HepG2 (cell line): ENCODE results near the gene AJUBA. TPM values are rescaled to one million over a fixed set of nuclear protein-coding genes. Genes with fewer than 3 reads are reported as not detected.

ENCODE experiments used
- ATAD3A ChIP-seq: sonication (generic); formaldehyde crosslinking; IDR thresholded peaks from 2 replicates; pipeline ENCODE4 v1.4.0; 2020; ENCODE audit warnings: missing genetic modification reagents
- CREB1 ChIP-seq, 2 experiments: fragments of 450-650 bp in 1 of 2; IDR thresholded peaks; 2 replicates each; pipeline ENCODE4 v1.6.1; 2016 to 2017; ENCODE audit warnings: control low read depth in 1 of 2, mild to moderate bottlenecking in 1 of 2, missing compliant biosample characterization in 1 of 2, missing genetic modification characterization in 1 of 2
- DMAP1 ChIP-seq: IDR thresholded peaks from 2 replicates; pipeline ENCODE4 v1.6.1; 2016
- FOXO1 ChIP-seq: sonication (generic); formaldehyde crosslinking; IDR thresholded peaks from 2 replicates; pipeline ENCODE4 v1.4.0; 2020; ENCODE audit warnings: missing genetic modification reagents
- KLF6 ChIP-seq: IDR thresholded peaks from 2 replicates; pipeline ENCODE4 v1.8.0; 2016; ENCODE audit warnings: missing biosample characterization, missing genetic modification reagents
- MEIS2 ChIP-seq: sonication (generic); formaldehyde crosslinking; IDR thresholded peaks from 2 replicates; pipeline ENCODE4 v1.9.0; 2021; ENCODE audit warnings: mild to moderate bottlenecking, missing genetic modification reagents
- MIER3 ChIP-seq: IDR thresholded peaks from 2 replicates; pipeline ENCODE4 v1.6.1; 2016; ENCODE audit warnings: missing compliant biosample characterization, borderline replicate concordance
- NFATC3 ChIP-seq: sonication (generic); formaldehyde crosslinking; IDR thresholded peaks from 2 replicates; pipeline ENCODE4 v1.5.1; 2020; ENCODE audit warnings: mild to moderate bottlenecking, missing genetic modification reagents
- PHF21A ChIP-seq: sonication (generic); formaldehyde crosslinking; IDR thresholded peaks from 2 replicates; pipeline ENCODE4 v1.5.0; 2020; ENCODE audit warnings: mild to moderate bottlenecking, missing genetic modification reagents
- PLRG1 ChIP-seq: fragments of 450-650 bp; conservative IDR thresholded peaks from 2 replicates; pipeline ENCODE4 v1.6.1; 2016
- SP140L ChIP-seq: sonication (generic); formaldehyde crosslinking; IDR thresholded peaks from 2 replicates; pipeline ENCODE4 v1.4.0; 2020; ENCODE audit warnings: missing genetic modification reagents, borderline replicate concordance
- ZNF326 ChIP-seq: sonication (generic); formaldehyde crosslinking; IDR thresholded peaks from 2 replicates; pipeline ENCODE4 v1.4.0; 2020; ENCODE audit warnings: missing genetic modification reagents, borderline replicate concordance
- ZNF839 ChIP-seq: sonication (generic); formaldehyde crosslinking; IDR thresholded peaks from 2 replicates; pipeline ENCODE4 v1.4.0; 2020; ENCODE audit warnings: missing genetic modification reagents, mild to moderate bottlenecking, borderline replicate concordance
- ZNF883 ChIP-seq: sonication (generic); formaldehyde crosslinking; IDR thresholded peaks from 2 replicates; pipeline ENCODE4 v1.5.1; 2020; ENCODE audit warnings: mild to moderate bottlenecking, missing genetic modification reagents; ENCODE audit errors: not compliant biosample characterization
- polyA plus RNA-seq, 8 experiments: library from polyadenylated mRNA; depleted of rRNA in 3 of 8; stranded (reverse) in 7 of 8; unstranded in 1 of 8; fragments of >200 nt; fragmentation: Illumina TruSeq in 4 of 8; extraction: Trizol in 4 of 8; gene quantifications; 2 replicates each; pipeline versions ENCODE4 v1.2.1 to v1.2.3, GENCODE V29; 2011 to 2016; ENCODE audit warnings: low read depth in 4 of 8, missing spikeins in 1 of 8, mixed read lengths in 1 of 8; ENCODE audit not compliant: insufficient read depth in 1 of 8
- total RNA-seq, 5 experiments: library from RNA; depleted of rRNA; stranded (reverse); fragments of >200 nt; fragmentation: Illumina TruSeq; extraction: Trizol; gene quantifications; 2 replicates each; pipeline ENCODE4 v1.2.3, GENCODE V29; 2016; ENCODE audit warnings: low read depth in 1 of 5
- TF ChIP-seq, protein P1 (sequence below): sonication (generic); formaldehyde crosslinking; IDR thresholded peaks from 2 replicates; pipeline ENCODE4 v1.5.0; 2020; ENCODE audit warnings: mild to moderate bottlenecking, missing genetic modification reagents, borderline replicate concordance
- TF ChIP-seq, protein P2 (sequence below): sonication (generic); formaldehyde crosslinking; conservative IDR thresholded peaks from 2 replicates; pipeline ENCODE4 v1.4.0; 2020; ENCODE audit warnings: missing genetic modification reagents
- TF ChIP-seq, protein P3 (sequence below): sonication (generic); formaldehyde crosslinking; conservative IDR thresholded peaks from 2 replicates; pipeline ENCODE4 v1.4.0; 2020; ENCODE audit warnings: missing genetic modification reagents
- TF ChIP-seq, protein P4 (sequence below): sonication (generic); formaldehyde crosslinking; IDR thresholded peaks from 2 replicates; pipeline ENCODE4 v1.4.0; 2020; ENCODE audit warnings: mild to moderate bottlenecking, missing genetic modification reagents

AJUBA gene
- total and polyA plus RNA-seq, 2 of the 13 experiments (the other 11 are each of a cell fraction or from before 2014, with no cell fraction given) = 157 to 241 TPM

DNA sequence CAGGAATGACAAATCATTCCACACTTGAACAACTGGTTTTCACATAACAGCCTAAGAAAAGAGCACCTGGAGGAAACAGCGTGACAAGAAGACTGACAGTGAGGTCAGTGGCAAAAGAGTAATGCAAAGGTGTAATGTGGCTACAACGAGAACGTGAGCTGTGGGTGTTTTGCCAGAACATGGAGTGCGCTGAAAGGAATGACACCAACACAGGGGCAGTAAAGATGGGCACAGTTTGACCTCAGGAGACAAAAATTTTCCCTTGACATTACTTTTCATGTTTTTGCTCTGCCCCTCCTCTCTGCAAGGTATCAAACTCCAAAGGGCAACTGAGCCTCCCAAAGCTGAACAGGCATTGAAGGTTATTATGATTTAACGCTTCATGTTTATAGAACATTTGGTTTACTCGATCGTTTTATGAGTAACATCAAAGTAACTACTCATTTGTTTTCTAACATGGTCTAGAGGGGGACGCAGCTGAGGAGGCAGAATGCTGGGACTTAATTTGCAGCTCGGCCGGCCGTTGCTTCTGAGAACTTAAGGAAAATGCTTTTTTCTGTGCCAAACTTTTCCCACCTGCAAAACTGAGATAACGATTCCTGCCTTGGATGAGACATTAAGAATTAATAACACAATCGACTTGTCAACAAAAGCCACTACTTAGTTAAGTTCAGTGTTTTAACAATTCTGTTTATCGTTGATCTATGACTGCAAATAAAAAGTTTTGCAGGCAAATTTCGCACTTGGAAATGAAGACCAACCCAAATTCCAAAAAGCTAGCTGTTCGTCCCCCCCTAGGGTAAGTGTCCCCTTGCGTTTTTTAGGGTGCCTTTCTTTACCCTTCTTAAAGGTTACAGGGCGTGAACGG, 26.4 kb downstream of the AJUBA start (continued):
- no peak for TF ChIP-seq CREB1 (IDR thresholded peaks at IDR 0.05)
- TF ChIP-seq CREB1 (CRISPR knock-in tag; IDR thresholded peaks at IDR 0.05) = no peak
- TF ChIP-seq DMAP1 (CRISPR knock-in tag) = no peak
- TF ChIP-seq, protein P1, sequence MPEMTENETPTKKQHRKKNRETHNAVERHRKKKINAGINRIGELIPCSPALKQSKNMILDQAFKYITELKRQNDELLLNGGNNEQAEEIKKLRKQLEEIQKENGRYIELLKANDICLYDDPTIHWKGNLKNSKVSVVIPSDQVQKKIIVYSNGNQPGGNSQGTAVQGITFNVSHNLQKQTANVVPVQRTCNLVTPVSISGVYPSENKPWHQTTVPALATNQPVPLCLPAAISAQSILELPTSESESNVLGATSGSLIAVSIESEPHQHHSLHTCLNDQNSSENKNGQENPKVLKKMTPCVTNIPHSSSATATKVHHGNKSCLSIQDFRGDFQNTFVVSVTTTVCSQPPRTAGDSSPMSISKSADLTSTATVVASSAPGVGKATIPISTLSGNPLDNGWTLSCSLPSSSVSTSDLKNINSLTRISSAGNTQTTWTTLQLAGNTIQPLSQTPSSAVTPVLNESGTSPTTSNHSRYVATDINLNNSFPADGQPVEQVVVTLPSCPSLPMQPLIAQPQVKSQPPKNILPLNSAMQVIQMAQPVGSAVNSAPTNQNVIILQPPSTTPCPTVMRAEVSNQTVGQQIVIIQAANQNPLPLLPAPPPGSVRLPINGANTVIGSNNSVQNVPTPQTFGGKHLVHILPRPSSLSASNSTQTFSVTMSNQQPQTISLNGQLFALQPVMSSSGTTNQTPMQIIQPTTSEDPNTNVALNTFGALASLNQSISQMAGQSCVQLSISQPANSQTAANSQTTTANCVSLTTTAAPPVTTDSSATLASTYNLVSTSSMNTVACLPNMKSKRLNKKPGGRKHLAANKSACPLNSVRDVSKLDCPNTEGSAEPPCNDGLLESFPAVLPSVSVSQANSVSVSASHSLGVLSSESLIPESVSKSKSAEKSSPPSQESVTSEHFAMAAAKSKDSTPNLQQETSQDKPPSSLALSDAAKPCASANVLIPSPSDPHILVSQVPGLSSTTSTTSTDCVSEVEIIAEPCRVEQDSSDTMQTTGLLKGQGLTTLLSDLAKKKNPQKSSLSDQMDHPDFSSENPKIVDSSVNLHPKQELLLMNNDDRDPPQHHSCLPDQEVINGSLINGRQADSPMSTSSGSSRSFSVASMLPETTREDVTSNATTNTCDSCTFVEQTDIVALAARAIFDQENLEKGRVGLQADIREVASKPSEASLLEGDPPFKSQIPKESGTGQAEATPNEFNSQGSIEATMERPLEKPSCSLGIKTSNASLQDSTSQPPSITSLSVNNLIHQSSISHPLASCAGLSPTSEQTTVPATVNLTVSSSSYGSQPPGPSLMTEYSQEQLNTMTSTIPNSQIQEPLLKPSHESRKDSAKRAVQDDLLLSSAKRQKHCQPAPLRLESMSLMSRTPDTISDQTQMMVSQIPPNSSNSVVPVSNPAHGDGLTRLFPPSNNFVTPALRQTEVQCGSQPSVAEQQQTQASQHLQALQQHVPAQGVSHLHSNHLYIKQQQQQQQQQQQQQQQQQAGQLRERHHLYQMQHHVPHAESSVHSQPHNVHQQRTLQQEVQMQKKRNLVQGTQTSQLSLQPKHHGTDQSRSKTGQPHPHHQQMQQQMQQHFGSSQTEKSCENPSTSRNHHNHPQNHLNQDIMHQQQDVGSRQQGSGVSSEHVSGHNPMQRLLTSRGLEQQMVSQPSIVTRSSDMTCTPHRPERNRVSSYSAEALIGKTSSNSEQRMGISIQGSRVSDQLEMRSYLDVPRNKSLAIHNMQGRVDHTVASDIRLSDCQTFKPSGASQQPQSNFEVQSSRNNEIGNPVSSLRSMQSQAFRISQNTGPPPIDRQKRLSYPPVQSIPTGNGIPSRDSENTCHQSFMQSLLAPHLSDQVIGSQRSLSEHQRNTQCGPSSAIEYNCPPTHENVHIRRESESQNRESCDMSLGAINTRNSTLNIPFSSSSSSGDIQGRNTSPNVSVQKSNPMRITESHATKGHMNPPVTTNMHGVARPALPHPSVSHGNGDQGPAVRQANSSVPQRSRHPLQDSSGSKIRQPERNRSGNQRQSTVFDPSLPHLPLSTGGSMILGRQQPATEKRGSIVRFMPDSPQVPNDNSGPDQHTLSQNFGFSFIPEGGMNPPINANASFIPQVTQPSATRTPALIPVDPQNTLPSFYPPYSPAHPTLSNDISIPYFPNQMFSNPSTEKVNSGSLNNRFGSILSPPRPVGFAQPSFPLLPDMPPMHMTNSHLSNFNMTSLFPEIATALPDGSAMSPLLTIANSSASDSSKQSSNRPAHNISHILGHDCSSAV (CRISPR knock-in tag) = no peak
- TF ChIP-seq PLRG1 = no peak
- no peak for TF ChIP-seq PHF21A (CRISPR knock-in tag)
- TF ChIP-seq ZNF326 = no peak
- TF ChIP-seq, protein P2, sequence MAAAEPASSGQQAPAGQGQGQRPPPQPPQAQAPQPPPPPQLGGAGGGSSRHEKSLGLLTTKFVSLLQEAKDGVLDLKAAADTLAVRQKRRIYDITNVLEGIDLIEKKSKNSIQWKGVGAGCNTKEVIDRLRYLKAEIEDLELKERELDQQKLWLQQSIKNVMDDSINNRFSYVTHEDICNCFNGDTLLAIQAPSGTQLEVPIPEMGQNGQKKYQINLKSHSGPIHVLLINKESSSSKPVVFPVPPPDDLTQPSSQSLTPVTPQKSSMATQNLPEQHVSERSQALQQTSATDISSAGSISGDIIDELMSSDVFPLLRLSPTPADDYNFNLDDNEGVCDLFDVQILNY (CRISPR knock-in tag) = no peak
- TF ChIP-seq FOXO1 (CRISPR knock-in tag) = no peak
- no peak for TF ChIP-seq MIER3 (CRISPR knock-in tag)
- TF ChIP-seq SP140L (CRISPR knock-in tag) = no peak
- TF ChIP-seq, protein P3, sequence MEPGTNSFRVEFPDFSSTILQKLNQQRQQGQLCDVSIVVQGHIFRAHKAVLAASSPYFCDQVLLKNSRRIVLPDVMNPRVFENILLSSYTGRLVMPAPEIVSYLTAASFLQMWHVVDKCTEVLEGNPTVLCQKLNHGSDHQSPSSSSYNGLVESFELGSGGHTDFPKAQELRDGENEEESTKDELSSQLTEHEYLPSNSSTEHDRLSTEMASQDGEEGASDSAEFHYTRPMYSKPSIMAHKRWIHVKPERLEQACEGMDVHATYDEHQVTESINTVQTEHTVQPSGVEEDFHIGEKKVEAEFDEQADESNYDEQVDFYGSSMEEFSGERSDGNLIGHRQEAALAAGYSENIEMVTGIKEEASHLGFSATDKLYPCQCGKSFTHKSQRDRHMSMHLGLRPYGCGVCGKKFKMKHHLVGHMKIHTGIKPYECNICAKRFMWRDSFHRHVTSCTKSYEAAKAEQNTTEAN (CRISPR knock-in tag) = no peak
- TF ChIP-seq, protein P4, sequence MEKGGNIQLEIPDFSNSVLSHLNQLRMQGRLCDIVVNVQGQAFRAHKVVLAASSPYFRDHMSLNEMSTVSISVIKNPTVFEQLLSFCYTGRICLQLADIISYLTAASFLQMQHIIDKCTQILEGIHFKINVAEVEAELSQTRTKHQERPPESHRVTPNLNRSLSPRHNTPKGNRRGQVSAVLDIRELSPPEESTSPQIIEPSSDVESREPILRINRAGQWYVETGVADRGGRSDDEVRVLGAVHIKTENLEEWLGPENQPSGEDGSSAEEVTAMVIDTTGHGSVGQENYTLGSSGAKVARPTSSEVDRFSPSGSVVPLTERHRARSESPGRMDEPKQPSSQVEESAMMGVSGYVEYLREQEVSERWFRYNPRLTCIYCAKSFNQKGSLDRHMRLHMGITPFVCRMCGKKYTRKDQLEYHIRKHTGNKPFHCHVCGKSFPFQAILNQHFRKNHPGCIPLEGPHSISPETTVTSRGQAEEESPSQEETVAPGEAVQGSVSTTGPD (CRISPR knock-in tag) = no peak
- TF ChIP-seq NFATC3 = no peak
- TF ChIP-seq ATAD3A (CRISPR knock-in tag) = no peak
- no peak; the same call in 1 of the 2 replicates for TF ChIP-seq MEIS2 (CRISPR knock-in tag)
- TF ChIP-seq ZNF839 (CRISPR knock-in tag) = no peak
- TF ChIP-seq ZNF883 (CRISPR knock-in tag) = no peak
- no peak; the same call in 1 of the 2 replicates for TF ChIP-seq KLF6
